ENCODE measurements around the gene EIF1.

DNA sequence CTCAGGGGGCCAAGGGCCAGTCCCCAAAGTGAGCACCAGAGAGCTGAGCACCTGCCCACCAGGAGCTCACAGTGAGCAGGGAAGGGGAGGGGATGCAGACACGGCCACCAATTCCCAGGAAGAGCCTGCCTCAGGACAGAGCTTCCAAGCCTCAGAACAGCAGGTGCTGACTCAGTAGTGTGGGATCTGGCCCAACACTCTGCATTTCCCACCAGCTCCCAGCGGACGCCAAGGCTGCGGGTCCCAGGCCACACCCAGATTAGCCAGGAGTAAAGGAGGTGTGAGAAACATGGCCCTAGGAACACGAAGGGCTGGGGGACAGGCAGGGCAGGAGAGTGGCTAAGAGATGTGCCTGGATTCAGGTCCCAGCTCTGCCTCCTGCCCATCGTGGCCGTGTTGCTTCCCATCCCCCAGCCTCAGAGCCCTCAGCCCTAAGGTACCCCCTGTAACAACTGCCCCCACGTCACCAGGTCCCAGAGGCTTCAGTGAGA lies 28.4 kb upstream of the EIF1 start:
- no peak for TF ChIP-seq ZFP36 (IDR thresholded peaks at IDR 0.05; ENCODE audit: borderline replicate concordance, partially characterized antibody)
- TF ChIP-seq JUNB (IDR thresholded peaks at IDR 0.05), result no peak
- TF ChIP-seq, protein P1, sequence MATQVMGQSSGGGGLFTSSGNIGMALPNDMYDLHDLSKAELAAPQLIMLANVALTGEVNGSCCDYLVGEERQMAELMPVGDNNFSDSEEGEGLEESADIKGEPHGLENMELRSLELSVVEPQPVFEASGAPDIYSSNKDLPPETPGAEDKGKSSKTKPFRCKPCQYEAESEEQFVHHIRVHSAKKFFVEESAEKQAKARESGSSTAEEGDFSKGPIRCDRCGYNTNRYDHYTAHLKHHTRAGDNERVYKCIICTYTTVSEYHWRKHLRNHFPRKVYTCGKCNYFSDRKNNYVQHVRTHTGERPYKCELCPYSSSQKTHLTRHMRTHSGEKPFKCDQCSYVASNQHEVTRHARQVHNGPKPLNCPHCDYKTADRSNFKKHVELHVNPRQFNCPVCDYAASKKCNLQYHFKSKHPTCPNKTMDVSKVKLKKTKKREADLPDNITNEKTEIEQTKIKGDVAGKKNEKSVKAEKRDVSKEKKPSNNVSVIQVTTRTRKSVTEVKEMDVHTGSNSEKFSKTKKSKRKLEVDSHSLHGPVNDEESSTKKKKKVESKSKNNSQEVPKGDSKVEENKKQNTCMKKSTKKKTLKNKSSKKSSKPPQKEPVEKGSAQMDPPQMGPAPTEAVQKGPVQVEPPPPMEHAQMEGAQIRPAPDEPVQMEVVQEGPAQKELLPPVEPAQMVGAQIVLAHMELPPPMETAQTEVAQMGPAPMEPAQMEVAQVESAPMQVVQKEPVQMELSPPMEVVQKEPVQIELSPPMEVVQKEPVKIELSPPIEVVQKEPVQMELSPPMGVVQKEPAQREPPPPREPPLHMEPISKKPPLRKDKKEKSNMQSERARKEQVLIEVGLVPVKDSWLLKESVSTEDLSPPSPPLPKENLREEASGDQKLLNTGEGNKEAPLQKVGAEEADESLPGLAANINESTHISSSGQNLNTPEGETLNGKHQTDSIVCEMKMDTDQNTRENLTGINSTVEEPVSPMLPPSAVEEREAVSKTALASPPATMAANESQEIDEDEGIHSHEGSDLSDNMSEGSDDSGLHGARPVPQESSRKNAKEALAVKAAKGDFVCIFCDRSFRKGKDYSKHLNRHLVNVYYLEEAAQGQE (IDR thresholded peaks at IDR 0.05), result no peak
- no peak for TF ChIP-seq POLR2A (IDR thresholded peaks at IDR 0.05; ENCODE audit: low read length)
- TF ChIP-seq NPAS2 (CRISPR knock-in tag; IDR thresholded peaks at IDR 0.05; ENCODE audit: borderline replicate concordance), result no peak
- TF ChIP-seq, protein P2, sequence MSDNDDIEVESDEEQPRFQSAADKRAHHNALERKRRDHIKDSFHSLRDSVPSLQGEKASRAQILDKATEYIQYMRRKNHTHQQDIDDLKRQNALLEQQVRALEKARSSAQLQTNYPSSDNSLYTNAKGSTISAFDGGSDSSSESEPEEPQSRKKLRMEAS (IDR thresholded peaks at IDR 0.05), result no peak
- TF ChIP-seq, protein P3, sequence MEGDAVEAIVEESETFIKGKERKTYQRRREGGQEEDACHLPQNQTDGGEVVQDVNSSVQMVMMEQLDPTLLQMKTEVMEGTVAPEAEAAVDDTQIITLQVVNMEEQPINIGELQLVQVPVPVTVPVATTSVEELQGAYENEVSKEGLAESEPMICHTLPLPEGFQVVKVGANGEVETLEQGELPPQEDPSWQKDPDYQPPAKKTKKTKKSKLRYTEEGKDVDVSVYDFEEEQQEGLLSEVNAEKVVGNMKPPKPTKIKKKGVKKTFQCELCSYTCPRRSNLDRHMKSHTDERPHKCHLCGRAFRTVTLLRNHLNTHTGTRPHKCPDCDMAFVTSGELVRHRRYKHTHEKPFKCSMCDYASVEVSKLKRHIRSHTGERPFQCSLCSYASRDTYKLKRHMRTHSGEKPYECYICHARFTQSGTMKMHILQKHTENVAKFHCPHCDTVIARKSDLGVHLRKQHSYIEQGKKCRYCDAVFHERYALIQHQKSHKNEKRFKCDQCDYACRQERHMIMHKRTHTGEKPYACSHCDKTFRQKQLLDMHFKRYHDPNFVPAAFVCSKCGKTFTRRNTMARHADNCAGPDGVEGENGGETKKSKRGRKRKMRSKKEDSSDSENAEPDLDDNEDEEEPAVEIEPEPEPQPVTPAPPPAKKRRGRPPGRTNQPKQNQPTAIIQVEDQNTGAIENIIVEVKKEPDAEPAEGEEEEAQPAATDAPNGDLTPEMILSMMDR (IDR thresholded peaks at IDR 0.05), result no peak
